D341Med (cell line): ENCODE measurements around the gene RAB11FIP4.

Source experiments
- DNase-seq: peaks from one replicate; pipeline ENCODE4 v3.0.0; 2012; ENCODE audit warnings: low spot score

Gene RAB11FIP4

GRCh38 chr17:31387438-31387837 is 4.0 kb upstream of the RAB11FIP4 start:
- DNase-seq, result no peak

GRCh38 chr17:31388351-31388750 is 3.1 kb upstream of the RAB11FIP4 start:
- DNase-seq, result no peak

DNA sequence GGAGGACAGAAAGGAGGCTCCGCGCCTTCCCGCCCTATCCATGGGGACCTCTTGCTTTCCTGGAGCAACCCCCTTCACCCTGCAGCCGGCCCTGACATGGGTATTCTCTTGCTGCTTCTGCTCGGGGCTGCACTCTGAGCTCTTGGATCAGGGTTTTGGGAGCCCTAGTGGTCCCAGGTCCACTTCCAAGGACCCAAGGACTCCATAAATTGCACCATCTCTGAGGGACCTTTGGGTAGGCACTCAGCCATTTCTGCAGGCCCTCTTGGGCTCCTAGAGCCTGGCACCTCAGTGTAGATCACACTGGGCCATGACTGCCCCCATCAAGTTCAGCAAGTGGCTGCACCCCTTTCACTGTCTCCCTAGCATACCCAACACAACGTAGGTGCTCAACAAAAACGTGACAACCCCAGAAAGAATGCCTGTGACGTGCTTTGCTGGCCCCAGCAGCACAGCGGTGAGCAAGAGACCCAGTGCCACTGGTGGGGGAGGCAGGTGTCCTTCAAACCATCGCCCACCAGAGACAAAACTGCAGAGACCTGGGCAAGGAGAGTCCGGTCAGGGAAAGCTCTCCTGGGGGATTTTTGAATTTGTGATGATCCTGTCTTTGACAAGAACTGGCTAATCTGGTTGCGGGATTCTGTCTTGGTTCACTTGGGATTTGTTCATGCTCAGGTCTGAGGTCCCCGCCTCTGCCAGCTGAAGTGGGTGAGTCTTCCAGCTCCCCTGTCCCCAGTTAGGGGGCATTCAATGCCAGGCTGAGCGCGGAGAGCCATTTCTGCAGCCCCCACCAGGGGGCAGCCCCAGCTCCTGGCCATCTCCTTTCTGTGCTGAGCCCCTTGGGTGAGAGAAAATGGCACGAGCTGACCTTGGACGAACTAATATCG is 2.5 kb upstream of the RAB11FIP4 start:
- DNase-seq, result peak; percentile 90

DNA sequence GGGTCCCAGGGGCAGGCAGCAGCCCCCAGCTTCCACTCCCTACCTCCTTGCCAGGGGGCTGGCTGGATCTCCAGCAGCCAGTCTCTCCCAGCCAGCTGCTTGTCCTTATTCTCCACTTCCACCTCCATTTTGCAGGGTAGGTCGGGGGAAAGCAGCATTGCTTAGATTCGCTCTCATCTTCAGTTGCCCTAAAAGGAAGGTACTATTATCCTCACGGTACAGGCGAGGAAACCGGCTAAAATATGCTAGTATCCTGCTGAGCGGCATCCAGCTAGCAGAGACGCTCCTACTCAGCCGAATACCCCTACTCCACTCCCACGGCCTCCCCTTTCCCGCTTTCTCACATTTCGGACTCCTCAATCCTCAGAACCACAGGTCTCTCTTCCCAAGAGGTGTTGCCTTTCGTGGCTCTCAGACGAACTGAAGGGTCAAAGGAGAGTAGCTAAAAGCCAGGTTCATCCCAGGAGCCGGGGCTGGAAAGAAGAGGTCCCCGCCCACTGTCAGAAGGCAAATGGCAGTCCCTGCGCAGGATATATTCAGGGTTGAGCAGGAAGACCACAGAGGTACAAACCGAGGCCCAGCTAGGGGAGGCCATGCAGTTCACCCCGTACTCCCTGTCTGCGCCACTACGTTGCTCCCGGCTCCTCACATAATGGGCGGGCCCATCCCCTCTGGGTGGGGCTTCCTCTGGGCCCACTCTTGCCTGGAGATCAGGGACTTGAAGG is 1.7 kb upstream of the RAB11FIP4 start:
- peak; percentile 45 for DNase-seq

- DNase-seq, result no peak
Measured at GRCh38 chr17:31390426-31390747, 1.1 kb upstream of the RAB11FIP4 start.

DNA sequence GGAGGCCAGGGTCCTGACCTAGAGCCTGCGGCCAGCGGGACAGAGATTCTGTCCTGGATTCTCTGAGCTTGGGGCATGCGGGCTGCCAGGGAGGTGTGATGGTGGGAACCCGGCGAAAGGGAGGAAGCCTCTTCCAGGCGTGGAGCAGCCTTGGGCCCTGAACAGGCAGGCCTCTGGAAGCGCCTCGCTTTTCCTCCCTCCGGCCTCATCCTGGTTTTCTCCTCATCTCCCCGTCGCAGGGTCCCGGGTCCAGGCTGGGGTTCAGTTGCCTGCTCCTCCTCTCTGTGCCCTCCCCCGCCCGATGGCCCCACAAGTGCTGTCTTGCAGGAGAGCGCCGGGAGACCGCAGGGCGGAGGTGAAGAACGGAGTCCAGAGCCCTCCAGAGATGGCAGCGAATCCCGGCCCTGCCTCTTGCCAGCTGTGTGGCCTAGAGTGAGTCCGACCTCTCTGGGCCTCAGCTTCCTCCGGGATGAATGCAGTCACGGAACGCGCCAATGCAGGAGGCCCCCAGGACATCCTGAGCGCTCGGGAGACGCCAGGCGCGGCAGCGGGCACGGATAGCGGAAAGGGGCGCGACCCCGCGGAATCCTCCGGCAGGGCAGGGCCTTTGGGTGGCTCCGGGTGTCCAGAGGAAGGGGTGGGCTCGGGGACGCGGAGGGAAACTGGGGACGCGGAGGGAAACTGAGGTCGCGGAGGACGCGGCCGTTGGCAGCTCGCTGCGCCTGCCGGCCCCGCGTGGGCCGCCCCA is 553 bp upstream of the RAB11FIP4 start:
- DNase-seq, result peak; percentile 52

- peak; percentile 79 for DNase-seq
Measured at GRCh38 chr17:31392002-31392855, 754 bp downstream of the RAB11FIP4 start.

- peak; percentile 46 for DNase-seq
Measured at GRCh38 chr17:31392856-31393748, 1.6 kb downstream of the RAB11FIP4 start.

- DNase-seq, result no peak
Measured at GRCh38 chr17:31393749-31394146, 2.3 kb downstream of the RAB11FIP4 start.

DNA sequence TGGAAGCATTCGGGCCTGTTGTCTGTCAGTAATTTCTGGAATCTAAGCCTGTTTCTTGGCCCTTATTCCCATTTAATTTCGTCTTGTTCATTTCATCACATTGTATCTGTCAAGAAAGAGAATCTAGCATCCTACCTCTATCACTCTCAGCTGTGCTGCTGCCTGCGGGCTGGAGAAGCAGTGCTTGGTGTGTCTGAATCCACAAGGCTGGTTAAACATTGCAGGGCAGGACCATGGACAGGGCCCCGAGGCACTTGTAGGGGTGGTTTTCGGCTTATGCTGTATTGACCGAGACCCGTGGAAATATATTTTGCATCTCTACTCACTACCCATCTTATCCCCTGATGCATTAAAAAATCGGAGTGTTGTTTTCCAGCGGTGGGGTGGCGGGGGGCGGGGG is 3.1 kb downstream of the RAB11FIP4 start:
- no peak for DNase-seq

GRCh38 chr17:31397256-31397939 is 5.9 kb downstream of the RAB11FIP4 start:
- no peak for DNase-seq

DNA sequence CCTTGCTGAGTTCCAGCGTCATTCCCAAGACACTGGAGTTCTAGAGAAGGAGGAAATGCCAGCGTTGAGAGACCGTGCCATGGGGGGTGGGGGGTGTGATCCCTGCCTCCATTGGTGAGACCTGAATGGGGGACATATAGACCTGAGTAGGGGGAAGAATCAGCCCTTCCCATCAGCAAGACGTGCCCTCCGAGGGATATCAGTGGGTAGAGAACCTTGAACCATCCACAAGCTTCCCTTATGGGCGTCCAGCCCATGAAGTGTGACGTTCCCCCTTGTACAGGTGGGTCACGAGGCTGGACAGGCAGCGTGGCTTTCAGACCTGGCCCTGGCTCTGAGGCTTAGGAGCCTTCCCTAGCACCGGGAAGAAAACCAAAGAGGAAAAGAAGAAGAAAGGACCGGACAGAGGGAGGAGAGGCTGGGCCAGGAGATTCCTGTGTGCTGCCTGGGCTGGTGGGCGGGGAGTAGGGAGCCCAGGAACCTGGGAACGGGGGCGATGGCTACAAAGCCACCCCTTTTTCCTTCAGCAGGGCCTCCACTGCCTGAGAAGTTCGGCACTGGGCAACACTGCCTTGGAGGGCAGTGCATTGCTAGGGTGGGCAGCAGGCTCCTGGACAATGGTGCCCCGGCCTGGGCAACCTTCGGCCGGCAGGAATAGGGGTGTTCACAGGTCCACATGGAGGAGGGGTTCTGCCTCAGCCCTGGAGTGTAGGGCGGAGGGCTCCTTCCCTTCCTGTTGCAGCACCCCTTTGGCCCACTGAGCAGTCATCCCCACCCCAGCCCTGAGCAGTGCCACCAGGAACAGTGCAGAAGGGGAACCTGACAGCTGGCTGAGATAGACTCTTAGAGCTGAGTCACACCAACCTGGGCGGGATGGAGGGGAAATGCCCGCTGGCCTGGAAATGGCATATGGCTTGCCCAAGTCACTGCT is 7.2 kb downstream of the RAB11FIP4 start:
- peak; percentile 39 for DNase-seq

- DNase-seq, result no peak
Measured at GRCh38 chr17:31400481-31400950, 9.0 kb downstream of the RAB11FIP4 start.

- DNase-seq, result no peak
Measured at GRCh38 chr17:31401456-31402254, 10.2 kb downstream of the RAB11FIP4 start.

GRCh38 chr17:31404028-31404949 is 12.8 kb downstream of the RAB11FIP4 start:
- peak; percentile 45 for DNase-seq

- peak; percentile 65 for DNase-seq
Measured at GRCh38 chr17:31405890-31406371, 14.5 kb downstream of the RAB11FIP4 start.

- DNase-seq, result no peak
Measured at GRCh38 chr17:31408586-31408985, 17.1 kb downstream of the RAB11FIP4 start.
